A673 (cell line): ENCODE data around the gene PGP.

Experiments used
- EZH2 ChIP-seq: fragments of 200-600 bp; sonication (generic); IDR thresholded peaks from 2 replicates; pipeline ENCODE4 v1.6.1; 2017; ENCODE audit warnings: borderline replicate concordance, low read depth, mild to moderate bottlenecking, mixed read lengths, antibody characterized with exemption, low read length; ENCODE audit not compliant: poor library complexity, severe bottlenecking
- TF ChIP-seq, protein P1 (sequence below): fragments of 300-800, 200-600 bp; sonication (generic); conservative IDR thresholded peaks from 2 replicates; pipeline ENCODE4 v1.5.1; 2017; ENCODE audit warnings: low read depth, mild to moderate bottlenecking, antibody characterized with exemption, low read length, moderate library complexity, mixed read lengths

DNA sequence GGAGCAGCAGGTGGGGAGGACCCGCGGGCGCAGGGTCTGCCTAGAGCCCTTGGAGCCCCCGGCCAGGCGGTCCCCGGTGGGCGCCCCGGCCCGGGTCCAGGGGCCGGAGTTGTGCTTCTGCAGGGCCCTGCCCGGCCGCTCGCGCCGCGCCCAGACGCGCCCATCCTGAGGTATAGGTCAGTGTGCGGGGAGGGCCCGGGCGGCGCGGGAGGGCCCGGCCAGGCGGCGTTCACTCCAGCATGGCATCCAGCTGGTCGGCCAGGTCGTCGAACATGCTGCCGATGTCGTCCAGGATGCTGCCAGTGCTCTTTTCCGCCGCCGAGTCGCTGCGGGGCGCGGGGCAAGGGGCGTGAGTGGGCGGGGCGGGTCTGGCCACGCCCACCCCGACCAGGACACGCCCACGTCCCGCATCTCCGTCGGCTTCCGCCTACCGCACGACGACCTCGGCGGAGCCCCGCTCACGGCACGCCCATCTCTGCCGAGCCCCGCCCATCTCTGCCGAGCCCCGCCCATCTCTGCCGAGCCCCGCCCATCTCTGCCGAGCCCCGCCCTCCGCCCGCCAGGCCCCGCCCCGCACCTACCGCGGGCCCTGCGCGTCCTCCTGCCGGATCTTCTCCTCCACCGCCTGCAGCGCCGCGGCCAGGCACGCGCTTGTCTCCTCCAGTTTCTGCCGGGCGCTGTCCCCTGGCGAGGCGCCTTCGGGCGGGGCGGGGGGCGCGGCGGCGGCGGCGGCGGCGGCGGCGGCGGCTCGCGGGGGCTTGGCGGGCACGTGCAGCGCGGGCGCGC is 36.1 kb downstream of the PGP start:
- TF ChIP-seq, protein P1, sequence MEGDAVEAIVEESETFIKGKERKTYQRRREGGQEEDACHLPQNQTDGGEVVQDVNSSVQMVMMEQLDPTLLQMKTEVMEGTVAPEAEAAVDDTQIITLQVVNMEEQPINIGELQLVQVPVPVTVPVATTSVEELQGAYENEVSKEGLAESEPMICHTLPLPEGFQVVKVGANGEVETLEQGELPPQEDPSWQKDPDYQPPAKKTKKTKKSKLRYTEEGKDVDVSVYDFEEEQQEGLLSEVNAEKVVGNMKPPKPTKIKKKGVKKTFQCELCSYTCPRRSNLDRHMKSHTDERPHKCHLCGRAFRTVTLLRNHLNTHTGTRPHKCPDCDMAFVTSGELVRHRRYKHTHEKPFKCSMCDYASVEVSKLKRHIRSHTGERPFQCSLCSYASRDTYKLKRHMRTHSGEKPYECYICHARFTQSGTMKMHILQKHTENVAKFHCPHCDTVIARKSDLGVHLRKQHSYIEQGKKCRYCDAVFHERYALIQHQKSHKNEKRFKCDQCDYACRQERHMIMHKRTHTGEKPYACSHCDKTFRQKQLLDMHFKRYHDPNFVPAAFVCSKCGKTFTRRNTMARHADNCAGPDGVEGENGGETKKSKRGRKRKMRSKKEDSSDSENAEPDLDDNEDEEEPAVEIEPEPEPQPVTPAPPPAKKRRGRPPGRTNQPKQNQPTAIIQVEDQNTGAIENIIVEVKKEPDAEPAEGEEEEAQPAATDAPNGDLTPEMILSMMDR: no peak
- no peak for TF ChIP-seq EZH2
